ENCODE results near the gene PPP6R3. TPM values are rescaled to one million over a fixed set of nuclear protein-coding genes. Genes with fewer than 3 reads are reported as not detected.
A peak's percentile ranks its signal among the peaks of the same experiment; 100 is the strongest.

PPP6R3 gene
- total RNA-seq, 1 experiment from 2014 or later = 138 TPM

GRCh38 chr11:68524681-68525080 lies 64.1 kb downstream of the PPP6R3 start:
- Histone ChIP-seq H2BK120ac (ENCODE audit: low read depth, low read length, poor library complexity, severe bottlenecking) (no peak overlapping the region), H3K23me2 (ENCODE audit: insufficient read length, low read depth, low read length, poor library complexity, severe bottlenecking) (no peaks in the 10 kb centered on the region), H2AK5ac (ENCODE audit: insufficient read length, low read length) (no peak overlapping the region), H4K20me1 (ENCODE audit: control insufficient read depth, insufficient read depth, insufficient read length) (no peaks in the 10 kb centered on the region), H3K4me1 (ENCODE audit: insufficient read depth, low read length) (0 out of 2 replicates have a peak, but pooled peaks cover 9% of the 10 kb centered on the region), H3K4ac (ENCODE audit: low read depth, low read length) (no peak overlapping the region), H3K9me3 (ENCODE audit: control insufficient read depth, low read depth, low read length) (no peaks in the 10 kb centered on the region), H3K56ac (ENCODE audit: insufficient read length, low read depth, low read length) (no peak overlapping the region), H2BK15ac (ENCODE audit: low read depth, low read length) (no peak overlapping the region), H3K27me3 (ENCODE audit: insufficient read depth, low read length) (no peaks in the 10 kb centered on the region), H2AFZ (ENCODE audit: low read length) (no peak overlapping the region), H3K14ac (ENCODE audit: insufficient read depth, low read length) (0 out of 2 replicates have a peak overlapping the region, but pooled peaks have one; percentile 49), H3K79me2 (ENCODE audit: insufficient read depth, low read length) (peaks cover 6% of the 10 kb centered on the region; the same call in 1 of the 2 replicates), H3K4me2 (ENCODE audit: insufficient read depth, insufficient read length, low read length) (no peak overlapping the region), H3K23ac (ENCODE audit: insufficient read length, low read depth, low read length) (no peak overlapping the region), H3K9ac (ENCODE audit: extremely low read depth, insufficient read length, low read length) (no peak overlapping the region), H4K8ac (replicated peaks; ENCODE audit: insufficient read length, low read depth, low read length) (no peak overlapping the region), H3K27ac (ENCODE audit: insufficient read length, low read depth, low read length) (peak overlapping the region; percentile 36), H2BK12ac (ENCODE audit: insufficient read length, low read depth, low read length) (no peak overlapping the region), H3K18ac (ENCODE audit: insufficient read length, low read depth, low read length) (no peak overlapping the region), H3K79me1 (ENCODE audit: insufficient read depth, low read depth, low read length, poor library complexity, severe bottlenecking) (peaks cover 12% of the 10 kb centered on the region), H4K91ac (ENCODE audit: insufficient read length, low read depth, low read length) (no peak overlapping the region), H3T11ph (ENCODE audit: low read length) (no peak overlapping the region), H4K5ac (ENCODE audit: insufficient read length, low read depth, low read length) (no peak overlapping the region), H2BK5ac (ENCODE audit: insufficient read length, low read length) (no peak overlapping the region), H2BK20ac (ENCODE audit: low read depth, low read length, poor library complexity, severe bottlenecking) (no peak overlapping the region)
- Mint-ChIP-seq H3K4me1 (peaks cover under 1 to 7% of the 10 kb centered on the region in 2 experiments; a peak in 2 of 4 replicates), H3K36me3 (ENCODE audit: insufficient read depth in 1 of 3, low read depth in 3 of 3) (peaks cover 25 to 91% (median 77%) of the 10 kb centered on the region in 3 experiments; a peak in 6 of 7 replicates), H3K9me3 (no peaks in the 10 kb centered on the region), H3K27me3 (ENCODE audit: low read depth) (no peaks in the 10 kb centered on the region), H3K4me3 (no peak overlapping the region), H3K27ac (peak overlapping the region in 2 of 3 experiments; percentile 3 to 17; a peak in 1 of 7 replicates)
- DNase-seq = no peak
- WGBS (ENCODE audit: extremely low coverage, insufficient read length, low lambda C conversion rate) = no CpG with 5 or more reads among the region's 2 CpGs
- no peak for TF ChIP-seq CTCF (conservative IDR thresholded peaks at IDR 0.05)

Data from H9 (cell line).